CD4-positive, alpha-beta T cell (primary cell): ENCODE results near the gene DENND4A. TPM values are rescaled to one million over a fixed set of nuclear protein-coding genes. Genes with fewer than 3 reads are reported as not detected.
A peak's percentile ranks its signal among the peaks of the same experiment; 100 is the strongest.

Source experiments
- ATAC-seq: fragments of 200-7000 bp; cut with Tn5 transposase; one replicate; pipeline ENCODE4 v1.10.0; 2022; ENCODE audit warnings: mild to moderate bottlenecking; ENCODE audit not compliant: poor library complexity
- CTCF ChIA-PET: fragments of 350-600 bp; sonication (Branson Sonifier 250); formaldehyde crosslinking; loops from one replicate; lab custom pipeline; 2021; ENCODE audit warnings: antibody characterized with exemption, inconsistent platforms; lab: Charles Lee
- POLR2A ChIA-PET: fragments of 350-600 bp; sonication (Branson Sonifier 250); formaldehyde crosslinking; loops from one replicate; lab custom pipeline; 2021; ENCODE audit warnings: antibody characterized with exemption, inconsistent platforms; lab: Charles Lee
- DNase-seq, 14 experiments: peaks; one replicate each; pipeline ENCODE4 v3.0.0-alpha.2; 2013 to 2020; ENCODE audit warnings: mixed read lengths in 2 of 14
- H3K27ac ChIP-seq, 2 donors: one replicate each; pipeline versions ENCODE4 v1.5.1 to v1.7.0; 2013; ENCODE audit warnings: low read length in 2 of 2, low read depth in 1 of 2, mild to moderate bottlenecking in 1 of 2
- H3K27me3 ChIP-seq, 2 experiments: 1 replicate in 1 of 2; 2 replicates in 1 of 2; pipeline versions ENCODE4 v1.6.1 to v1.7.0; 2013; ENCODE audit warnings: low read length in 2 of 2, control low read depth in 1 of 2, mild to moderate bottlenecking in 1 of 2, moderate library complexity in 1 of 2; ENCODE audit not compliant: insufficient read depth in 2 of 2, control insufficient read depth in 1 of 2
- H3K36me3 ChIP-seq: one replicate; pipeline ENCODE4 v1.6.1; 2013; ENCODE audit warnings: low read length, control low read depth; ENCODE audit not compliant: insufficient read depth
- H3K4me1 ChIP-seq: one replicate; pipeline ENCODE4 v1.6.1; 2013; ENCODE audit warnings: low read length, control low read depth; ENCODE audit not compliant: insufficient read depth
- H3K4me3 ChIP-seq: one replicate; pipeline ENCODE4 v1.5.1; 2013; ENCODE audit warnings: mild to moderate bottlenecking, low read length, moderate library complexity
- H3K9me3 ChIP-seq, 2 experiments: 1 replicate in 1 of 2; 2 replicates in 1 of 2; pipeline versions ENCODE4 v1.6.1 to v1.7.0; 2013; ENCODE audit warnings: low read length in 2 of 2, mild to moderate bottlenecking in 2 of 2, control low read depth in 1 of 2, moderate library complexity in 1 of 2; ENCODE audit not compliant: control insufficient read depth in 1 of 2, insufficient read depth in 1 of 2
- H3K27ac Mint-ChIP-seq: one replicate; pipeline ENCODE4 v1.8.0; 2020; ENCODE audit warnings: mixed read lengths
- H3K27me3 Mint-ChIP-seq: one replicate; pipeline ENCODE4 v1.8.0; 2021; ENCODE audit warnings: mixed read lengths
- H3K36me3 Mint-ChIP-seq: one replicate; pipeline ENCODE4 v1.8.0; 2021; ENCODE audit warnings: low read depth, mixed read lengths
- H3K4me1 Mint-ChIP-seq: one replicate; pipeline ENCODE4 v1.8.0; 2021; ENCODE audit warnings: low read depth, mixed read lengths
- H3K4me3 Mint-ChIP-seq: one replicate; pipeline ENCODE4 v1.8.0; 2020; ENCODE audit warnings: mild to moderate bottlenecking, mixed read lengths
- H3K9me3 Mint-ChIP-seq: one replicate; pipeline ENCODE4 v1.8.0; 2020; ENCODE audit warnings: mixed read lengths
- CTCF ChIP-seq: fragments of 200-600 bp; IDR thresholded peaks from one replicate; pipeline ENCODE4 v1.8.0; 2022; ENCODE audit warnings: antibody characterized with exemption, mild to moderate bottlenecking
- intact Hi-C, 2 experiments: fragments of 100-400 bp; cut with DNase I in 1 of 2; cut with micrococcal nuclease in 1 of 2; formaldehyde crosslinking; loops; one replicate each; pipeline versions ENCODE4 v1.15.1 to v1.9.0; 2023 to 2025; cut with DNase I, micrococcal nuclease
- total RNA-seq, 174 experiments: library from RNA in 2 of 174; stranded (reverse) in 2 of 174; gene quantifications; one replicate each; pipeline ENCODE4 v1.2.3 and lab custom pipeline; 2021 to 2026

The DENND4A gene
- total RNA-seq, 2 experiments from 2014 or later = 64.1 to 69.6 TPM

GRCh38 chr15:65822316-65822715, 30.2 kb upstream of the DENND4A start:
- H3K27ac ChIP-seq = no peak overlapping the region
- ATAC-seq (no peak), DNase-seq (no peak)
- Mint-ChIP-seq H3K9me3 (peaks cover 2% of the 10 kb centered on the region), H3K36me3 (peaks cover 4% of the 10 kb centered on the region), H3K27ac (peak overlapping the region; percentile 60), H3K4me3 (no peak overlapping the region), H3K4me1 (peaks cover 71% of the 10 kb centered on the region), H3K27me3 (no peaks in the 10 kb centered on the region)
- no peaks in the 10 kb centered on the region for H3K9me3 ChIP-seq
- no peak overlapping the region for H3K4me3 ChIP-seq
- H3K27me3 ChIP-seq = no peaks in the 10 kb centered on the region
- peaks cover 58% of the 10 kb centered on the region for H3K4me1 ChIP-seq
- H3K36me3 ChIP-seq = no peaks in the 10 kb centered on the region
- CTCF ChIA-PET = interaction anchor here (1.0 kb wide), 1 partner anchor 34 kb away, joined by 3 read pairs; no protein-coding TSS in a partner anchor
- POLR2A ChIA-PET = interaction anchor here (1.3 to 5.6 kb wide), 2 partner anchors 11 to 30 kb away, joined by 7 to 39 read pairs; partner anchors contain the start of gene DENND4A
- TF ChIP-seq CTCF = no peak
- intact Hi-C loops = no loop called here

GRCh38 chr15:65821070-65821469, 29.0 kb upstream of the DENND4A start:
- H3K9me3 ChIP-seq = no peaks in the 10 kb centered on the region
- DNase-seq (no peak), ATAC-seq (no peak)
- peak overlapping the region; percentile 82 to 94 for H3K27ac ChIP-seq
- H3K27ac Mint-ChIP-seq = peak overlapping the region; percentile 94
- H3K4me1 Mint-ChIP-seq = peaks cover 64% of the 10 kb centered on the region
- TF ChIP-seq CTCF = no peak
- H3K36me3 Mint-ChIP-seq = peaks cover 4% of the 10 kb centered on the region
- intact Hi-C loops = no loop called here
- no peaks in the 10 kb centered on the region for H3K27me3 ChIP-seq
- H3K4me1 ChIP-seq = peaks cover 56% of the 10 kb centered on the region
- POLR2A ChIA-PET = interaction anchor here (2.8 kb wide), 1 partner anchor 8 kb away, joined by 27 read pairs; no protein-coding TSS in a partner anchor
- peak overlapping the region; percentile 35 for H3K4me3 Mint-ChIP-seq
- no peak overlapping the region for H3K4me3 ChIP-seq
- H3K27me3 Mint-ChIP-seq = no peaks in the 10 kb centered on the region
- H3K36me3 ChIP-seq = no peaks in the 10 kb centered on the region
- H3K9me3 Mint-ChIP-seq = peaks cover 2% of the 10 kb centered on the region
- CTCF ChIA-PET = interaction anchor here (1.5 kb wide), 1 partner anchor 42 kb away, joined by 3 read pairs; no protein-coding TSS in a partner anchor

GRCh38 chr15:65819563-65819960, 27.5 kb upstream of the DENND4A start:
- no peaks in the 10 kb centered on the region for H3K27me3 Mint-ChIP-seq
- intact Hi-C loops = loop anchor here in 1 of 2 experiments (1.0 to 2.0 kb wide), 3 partner anchors 9 to 27 kb away; partner anchors contain the start of gene DENND4A
- H3K4me3 Mint-ChIP-seq = peak overlapping the region; percentile 59
- peaks cover 2% of the 10 kb centered on the region for H3K9me3 Mint-ChIP-seq
- TF ChIP-seq CTCF = no peak
- ChIA-PET CTCF (interaction anchor here (0.9 to 2.6 kb wide), 5 partner anchors 9 to 50 kb away, joined by 3 to 14 read pairs (median 7); partner anchors contain the start of gene RAB11A), POLR2A (interaction anchor here (1.0 to 5.0 kb wide), 10 partner anchors 8 to 209 kb away, joined by 3 to 93 read pairs (median 10); partner anchors contain the start of genes DENND4A, INTS14 and RAB11A)
- H3K36me3 ChIP-seq = no peaks in the 10 kb centered on the region
- ATAC-seq (no peak), DNase-seq (peak in 2 of 14 experiments; percentile 49 to 56)
- H3K36me3 Mint-ChIP-seq = peaks cover 4% of the 10 kb centered on the region
- H3K4me1 ChIP-seq = peaks cover 56% of the 10 kb centered on the region
- H3K27ac ChIP-seq = peak overlapping the region; percentile 82 to 94
- no peaks in the 10 kb centered on the region for H3K27me3 ChIP-seq
- H3K4me1 Mint-ChIP-seq = peaks cover 63% of the 10 kb centered on the region
- no peaks in the 10 kb centered on the region for H3K9me3 ChIP-seq
- H3K27ac Mint-ChIP-seq = peak overlapping the region; percentile 94
- no peak overlapping the region for H3K4me3 ChIP-seq
